HG02678 (cell line): ENCODE data around the gene GJC1.
"Not testable (repeated sequence)": the region's sequence is repeated elsewhere in the genome, so short reads cannot be mapped to it uniquely, and the experiment has no call there.

Experiments used
- ATAC-seq: cut with Tn5 transposase; IDR thresholded peaks from one replicate; pipeline ENCODE4 v1.9.1; 2021; ENCODE audit warnings: mild to moderate bottlenecking, moderate library complexity; ENCODE audit not compliant: unreplicated experiment

The GJC1 gene

DNA sequence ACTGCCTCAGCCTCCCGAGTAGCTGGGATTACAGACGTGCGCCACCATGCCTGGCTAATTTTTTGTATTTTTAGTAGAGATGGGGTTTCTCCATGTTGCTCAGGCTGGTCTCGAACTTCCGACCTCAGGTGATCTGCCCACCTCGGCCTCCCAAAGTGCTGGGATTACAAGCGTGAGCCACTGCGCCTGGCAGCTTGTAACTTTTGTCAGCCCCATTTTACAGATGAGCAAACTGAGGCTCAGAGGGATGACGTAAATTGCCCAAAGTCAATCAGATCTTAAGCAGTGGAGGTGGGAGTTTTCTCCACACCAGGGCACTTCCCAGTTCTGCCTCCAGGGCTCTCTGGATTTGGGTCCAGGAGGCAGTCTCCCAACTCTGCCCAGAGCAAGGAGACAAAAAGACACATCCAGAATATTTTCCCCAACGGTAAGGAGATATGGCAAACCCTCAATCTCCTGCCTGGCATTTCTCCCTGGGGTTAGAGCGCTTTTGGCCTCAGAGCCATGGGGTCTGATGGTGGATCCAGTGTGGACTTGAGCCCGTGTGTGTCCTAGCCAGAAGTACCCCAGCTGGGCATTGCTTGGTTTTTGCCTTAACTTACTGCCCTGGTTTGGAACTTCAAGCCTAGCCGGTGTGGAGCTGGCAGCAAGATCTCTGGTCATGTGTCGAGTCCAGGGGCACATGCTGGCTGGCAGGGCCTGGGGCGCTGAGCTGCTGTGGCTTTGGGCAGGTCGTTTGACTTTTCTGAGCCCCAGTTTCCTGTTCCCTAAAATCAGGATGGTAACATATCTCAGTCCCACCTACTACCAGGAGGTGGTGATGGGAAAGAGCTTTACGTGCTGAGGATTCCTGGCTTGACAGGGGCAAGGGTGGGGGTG is 67.9 kb downstream of the GJC1 start:
- ATAC-seq, result no peak

DNA sequence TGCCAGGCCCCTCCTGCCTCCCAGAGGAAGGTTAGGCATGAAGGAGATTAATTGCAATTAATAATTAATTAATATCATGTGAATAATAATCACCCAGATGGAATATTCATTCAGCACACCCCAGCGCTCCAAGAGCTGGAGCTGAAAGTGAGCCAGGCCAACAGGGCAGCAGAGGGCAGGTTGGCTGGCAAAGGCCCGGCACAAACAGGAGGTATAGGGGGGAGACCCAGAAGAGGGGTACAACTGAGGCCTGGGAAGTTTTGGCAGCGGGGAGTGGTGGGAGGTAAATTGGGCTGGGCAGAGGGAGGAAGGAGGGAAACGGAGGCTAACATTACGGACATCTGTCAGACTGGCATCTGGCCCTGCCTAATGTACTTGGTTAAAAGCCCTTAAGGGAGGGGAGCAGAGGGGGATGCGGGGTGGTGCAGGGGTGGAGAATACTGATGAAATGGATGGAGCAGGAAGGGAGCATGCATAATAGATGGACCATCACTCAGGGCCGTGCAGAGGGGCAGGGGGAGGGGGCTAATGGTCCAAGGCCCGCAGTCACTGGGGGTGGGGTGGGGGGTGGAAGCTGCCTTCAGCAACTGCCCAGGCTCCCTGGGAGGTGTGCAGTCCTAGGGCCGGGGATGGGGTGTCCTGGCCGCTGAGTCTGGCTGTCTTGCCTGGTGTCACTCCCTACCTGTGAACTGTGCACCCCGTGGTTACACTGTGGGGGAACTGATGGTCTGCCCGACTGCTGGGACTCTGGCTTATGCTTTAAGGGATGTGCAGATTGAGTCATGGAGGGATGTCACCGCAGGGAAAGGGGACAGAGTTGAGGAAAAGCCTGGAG is 69.4 kb downstream of the GJC1 start:
- ATAC-seq, result no peak

DNA sequence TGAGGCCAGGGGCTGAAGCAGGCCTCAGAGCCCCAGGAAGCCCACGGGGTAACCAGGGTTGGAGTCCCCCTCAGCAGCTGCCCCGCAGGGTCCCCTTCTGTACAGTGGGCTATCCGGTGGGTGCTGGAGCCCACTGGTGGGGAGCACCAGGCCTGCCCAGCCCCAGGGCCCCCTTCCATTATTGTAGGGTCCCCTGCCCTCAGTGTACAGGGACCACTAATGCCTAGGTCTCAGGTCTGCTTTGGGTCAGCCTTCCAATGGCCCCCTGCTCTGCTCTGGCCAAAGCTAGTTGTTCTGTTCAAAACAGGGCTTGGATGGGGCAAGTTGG is 70.2 kb downstream of the GJC1 start:
- no peak for ATAC-seq

DNA sequence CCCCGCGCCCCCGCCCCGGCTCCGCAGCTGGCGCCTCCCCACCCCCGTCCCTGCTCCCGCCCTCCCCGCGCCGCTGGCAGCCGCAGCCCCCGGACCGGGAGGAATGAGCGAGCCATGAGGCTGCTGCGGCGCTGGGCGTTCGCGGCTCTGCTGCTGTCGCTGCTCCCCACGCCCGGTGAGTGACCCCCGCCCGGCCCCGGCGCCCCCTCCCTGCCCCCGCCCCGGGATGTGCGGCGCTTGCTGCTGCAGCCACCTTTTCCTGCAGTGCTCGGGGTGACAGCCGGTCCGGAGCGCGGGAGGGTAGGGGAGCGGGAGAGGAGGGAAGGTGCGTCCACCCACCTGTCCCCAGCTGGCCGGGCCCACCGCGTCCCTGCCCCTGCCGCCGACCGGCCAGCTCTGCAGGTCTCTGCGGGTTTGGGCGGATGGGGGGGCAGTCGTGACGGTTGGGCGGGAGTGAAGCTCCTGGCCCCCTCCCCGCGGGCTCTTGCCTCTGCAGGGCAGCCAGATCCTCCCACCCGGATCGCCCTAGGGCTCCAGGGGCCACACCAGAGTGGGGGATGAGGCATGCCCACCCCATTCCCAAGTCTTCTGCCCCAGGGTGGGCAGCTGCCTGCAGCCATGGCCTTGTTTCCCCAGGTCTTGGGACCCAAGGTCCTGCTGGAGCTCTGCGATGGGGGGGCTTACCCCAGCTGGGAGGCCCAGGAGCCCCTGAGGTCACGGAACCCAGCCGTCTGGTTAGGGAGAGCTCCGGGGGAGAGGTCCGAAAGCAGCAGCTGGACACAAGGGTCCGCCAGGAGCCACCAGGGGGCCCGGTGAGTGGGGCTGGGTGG is 70.8 kb downstream of the GJC1 start:
- no peak for ATAC-seq

DNA sequence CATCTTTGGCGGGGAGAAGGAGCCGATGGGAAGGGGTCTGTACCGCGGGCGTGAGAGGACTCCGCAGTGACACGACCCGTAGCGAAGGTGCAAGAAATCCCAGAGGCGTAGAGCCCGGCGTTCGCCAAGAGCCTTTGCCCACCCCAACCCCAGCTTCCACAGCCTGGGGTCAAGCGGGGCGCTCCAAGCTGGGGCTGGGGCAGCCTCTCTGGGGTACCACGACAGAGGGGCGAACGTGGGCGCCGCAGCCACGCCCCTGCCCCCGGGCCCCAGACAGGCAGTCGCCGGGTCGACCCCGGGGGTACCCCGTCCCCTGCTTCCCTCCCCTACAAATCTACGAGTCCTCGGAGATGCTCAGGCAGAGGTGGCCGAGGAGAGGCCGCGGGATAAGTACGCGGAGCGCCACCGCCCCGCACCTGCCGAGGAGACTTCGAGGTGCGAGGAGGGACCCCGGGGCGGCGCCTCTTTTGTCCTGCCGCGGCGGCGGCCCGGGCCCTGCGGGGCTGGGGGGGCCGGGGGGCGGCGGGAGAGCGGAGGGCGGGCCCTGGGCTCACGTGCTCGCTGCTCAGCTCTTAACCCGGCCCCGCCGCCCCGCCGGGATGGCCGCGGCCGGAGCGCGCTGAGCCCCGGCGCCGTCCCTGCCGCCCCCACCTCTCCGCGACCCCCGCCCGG is 71.5 kb downstream of the GJC1 start, which contains the start of gene ADAM11:
Gene ADAM11 (plus strand): TSS at position 575 of the 672 bp plus-strand sequence. CDS start 212 bp downstream, outside the sequence.
- no peak for ATAC-seq

DNA sequence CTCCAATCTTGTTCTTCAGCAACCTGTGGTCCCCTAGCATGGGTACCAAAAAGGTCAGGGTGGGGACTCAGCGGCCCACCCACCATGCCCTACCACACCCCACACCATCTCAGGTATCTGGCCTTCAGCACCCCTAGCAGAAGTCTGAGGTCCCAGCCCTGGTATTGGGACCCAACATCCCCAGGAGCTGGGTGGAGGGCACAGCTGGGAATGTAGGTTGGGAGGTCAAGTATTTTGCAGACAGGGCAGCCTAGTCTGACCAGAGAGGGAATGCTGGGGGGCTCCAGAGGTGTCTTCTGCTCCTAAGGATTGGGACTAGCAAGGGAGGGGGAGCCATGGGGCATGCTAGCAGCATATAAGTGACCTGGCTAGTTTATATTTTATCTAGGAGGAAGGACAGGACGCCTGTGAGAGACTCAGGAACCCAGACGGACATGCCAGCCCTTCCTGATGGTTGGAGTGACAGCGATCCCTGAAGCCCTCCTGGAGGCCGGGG is 72.1 kb downstream of the GJC1 start:
- no peak for ATAC-seq

DNA sequence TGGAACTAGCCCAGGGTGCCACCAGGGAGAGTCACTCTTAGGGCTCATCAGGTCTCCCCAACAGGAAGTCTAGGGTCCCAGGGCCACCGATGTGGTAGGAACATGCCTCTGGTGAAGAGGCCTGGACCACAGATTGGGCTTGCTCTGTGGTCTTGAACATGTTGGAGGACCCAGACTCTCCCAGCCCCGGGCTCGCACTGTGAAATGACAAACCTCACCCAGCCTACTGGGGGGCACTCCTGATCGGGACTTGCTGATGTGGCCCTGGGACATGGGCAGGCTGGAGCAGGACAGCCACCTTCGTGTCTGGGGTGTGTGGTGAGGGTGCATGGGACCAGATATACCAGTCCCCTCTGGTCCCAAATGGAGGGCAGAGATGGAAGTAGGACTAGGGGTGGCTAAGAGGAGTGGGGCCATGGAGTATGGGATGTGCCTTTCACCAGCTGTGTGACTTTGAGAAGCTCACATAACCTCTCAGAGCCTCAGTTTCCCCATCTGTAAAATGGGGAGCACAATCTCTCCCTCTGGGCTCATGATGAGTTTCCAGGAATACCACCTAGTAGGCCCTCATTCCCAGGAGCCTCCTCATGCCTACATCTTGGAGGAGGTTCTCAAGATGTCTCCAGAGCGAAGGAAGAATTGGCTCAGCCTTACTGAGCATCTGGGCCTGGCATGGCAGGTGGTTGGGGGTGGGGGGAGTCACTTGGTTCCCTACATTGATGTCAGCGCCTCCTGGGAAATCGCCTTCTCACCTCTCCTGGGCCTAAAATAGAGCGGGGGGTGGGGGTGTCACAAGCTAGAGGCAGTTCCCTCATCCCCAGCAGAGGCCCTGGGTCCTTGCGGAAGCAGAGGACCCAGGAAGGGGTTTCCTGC is 72.8 kb downstream of the GJC1 start:
- ATAC-seq, result no peak

DNA sequence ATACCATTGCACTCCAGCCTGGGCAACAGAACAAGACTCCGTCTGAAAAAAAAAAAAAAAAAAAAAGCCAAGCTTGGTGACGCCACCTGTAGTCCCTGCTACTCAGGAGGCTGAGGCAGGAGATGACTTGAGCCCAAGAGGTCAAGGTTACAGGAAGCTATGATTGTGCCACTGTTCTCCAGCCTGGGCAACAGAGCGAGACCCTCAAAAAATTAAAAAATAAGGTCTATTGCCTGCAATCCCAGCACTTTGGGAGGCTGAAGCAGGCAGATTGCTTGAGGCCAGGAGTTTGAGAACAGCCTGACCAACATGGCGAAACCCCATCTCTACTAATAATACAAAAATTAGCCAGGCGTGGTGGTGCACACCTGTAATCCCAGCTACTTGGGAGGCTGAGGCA is 74.9 kb downstream of the GJC1 start:
- ATAC-seq, result not testable (repeated sequence)

DNA sequence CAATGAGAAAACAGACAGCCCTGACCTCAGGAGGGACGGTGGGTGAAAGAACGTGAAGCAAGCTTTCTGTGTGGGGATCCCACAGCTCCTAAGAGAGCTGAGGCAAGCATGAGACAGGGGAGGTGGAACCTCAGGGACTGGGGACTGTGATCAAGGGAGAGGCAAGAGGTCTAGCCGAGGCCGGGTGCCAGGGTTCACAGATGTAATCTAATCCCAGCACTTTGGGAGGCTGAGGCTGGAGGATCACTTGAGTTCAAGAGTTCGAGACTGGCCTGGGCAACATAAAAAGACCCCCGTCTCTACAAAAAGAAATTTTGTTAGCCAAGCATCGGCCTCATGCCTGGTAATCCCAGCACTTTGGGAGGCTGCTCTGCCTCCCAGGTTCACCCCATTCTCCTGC is 75.8 kb downstream of the GJC1 start:
- ATAC-seq, result no peak

DNA sequence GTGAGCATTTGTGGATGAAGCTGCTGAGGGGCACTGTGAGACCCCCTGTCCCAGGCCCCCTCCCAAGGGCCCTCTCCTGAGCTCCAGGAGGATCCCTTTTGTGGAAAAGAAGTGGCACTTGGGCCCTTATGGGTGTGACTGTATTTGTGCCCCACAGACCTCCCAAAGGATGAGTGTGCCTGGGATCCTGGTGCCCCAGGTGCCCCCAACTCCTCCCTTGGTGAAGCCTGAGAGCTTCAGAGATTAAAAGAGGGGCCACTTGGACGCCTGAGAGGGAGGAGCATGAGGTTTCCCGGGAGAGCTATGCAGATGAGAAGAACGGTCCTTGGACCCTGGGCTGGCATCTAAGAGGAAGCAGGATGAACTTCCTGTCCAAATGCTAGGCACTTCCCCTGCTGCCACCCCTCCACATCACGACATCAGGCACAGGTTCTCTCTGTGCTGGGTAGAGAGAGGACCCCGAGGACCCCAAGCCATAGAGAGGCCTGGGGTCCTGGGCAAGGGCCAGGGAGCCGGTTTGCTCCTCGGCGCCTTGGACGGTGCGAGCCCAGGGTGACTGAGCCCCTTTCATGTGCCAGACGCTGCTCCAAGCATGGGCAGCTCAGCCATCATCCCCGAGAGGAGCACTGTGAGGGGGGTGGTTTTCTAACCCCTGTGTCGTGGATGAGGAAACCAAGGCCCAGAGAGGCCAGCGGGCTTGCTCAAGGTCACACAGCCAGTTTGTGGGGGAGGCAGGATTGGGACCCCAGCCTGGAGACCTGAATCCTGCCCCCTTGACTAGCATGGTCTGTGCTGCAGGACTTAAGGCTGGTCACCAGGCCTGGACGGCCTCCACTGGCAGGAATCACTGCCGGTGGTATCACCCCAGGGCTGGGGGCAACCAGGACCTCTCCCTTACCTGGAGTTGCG is 76.9 kb downstream of the GJC1 start:
- no peak for ATAC-seq

DNA sequence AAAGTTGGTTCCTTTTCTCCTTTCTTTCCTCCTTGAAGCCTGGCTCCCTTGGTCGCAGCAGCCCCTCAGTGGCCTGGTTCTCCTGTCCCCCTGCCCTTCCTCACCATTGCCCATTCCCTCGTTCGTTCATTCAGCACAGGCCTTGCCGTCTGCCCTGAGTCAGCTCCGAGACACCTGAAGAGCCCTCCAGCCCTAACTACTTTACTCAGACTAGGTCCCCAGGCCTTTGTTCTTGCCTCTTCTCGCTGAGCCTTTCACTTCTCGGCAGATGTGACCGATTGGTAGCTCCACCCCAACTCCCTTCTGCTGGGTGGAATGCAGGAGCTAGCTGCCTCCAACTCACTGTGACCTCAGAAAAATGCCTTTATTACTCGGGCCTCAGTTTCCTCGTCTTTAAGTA is 78.3 kb downstream of the GJC1 start:
- no peak for ATAC-seq

DNA sequence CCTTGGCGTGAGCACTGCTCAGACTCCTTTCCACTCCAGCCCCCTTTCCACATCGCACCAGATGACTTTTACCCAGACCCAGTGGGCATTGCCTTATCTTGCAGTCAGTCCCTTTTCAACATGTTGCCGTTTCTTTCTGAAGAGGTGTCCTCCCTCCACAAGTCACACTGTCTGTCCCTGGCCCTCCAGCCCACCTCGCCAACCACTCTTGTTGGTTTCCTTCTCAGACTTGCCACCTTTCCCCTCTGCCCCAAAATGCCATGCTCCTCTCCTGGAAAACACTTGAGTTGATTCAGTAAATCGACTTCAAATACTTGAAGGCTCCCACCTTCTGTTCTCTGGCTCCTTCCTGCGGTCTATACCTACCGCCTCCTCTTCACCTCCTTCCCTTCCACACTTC is 78.8 kb downstream of the GJC1 start:
- ATAC-seq, result no peak

DNA sequence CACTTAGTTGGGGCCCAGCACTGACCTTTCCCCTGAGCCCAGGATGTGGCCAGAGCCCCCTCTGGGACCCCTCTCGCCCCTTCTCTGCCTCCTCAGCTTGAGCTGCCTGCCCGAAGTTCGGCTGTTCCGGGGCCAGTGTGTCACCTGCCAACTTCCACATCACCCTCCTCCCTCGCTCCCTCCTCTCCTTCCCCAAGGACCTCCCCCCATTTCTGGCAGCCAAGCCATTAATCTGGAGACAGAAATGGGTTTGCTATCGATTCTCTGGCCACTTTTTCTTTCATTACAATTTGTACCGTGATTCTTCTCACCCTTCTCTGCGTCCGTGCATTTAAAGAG is 80.1 kb downstream of the GJC1 start:
- no peak for ATAC-seq

DNA sequence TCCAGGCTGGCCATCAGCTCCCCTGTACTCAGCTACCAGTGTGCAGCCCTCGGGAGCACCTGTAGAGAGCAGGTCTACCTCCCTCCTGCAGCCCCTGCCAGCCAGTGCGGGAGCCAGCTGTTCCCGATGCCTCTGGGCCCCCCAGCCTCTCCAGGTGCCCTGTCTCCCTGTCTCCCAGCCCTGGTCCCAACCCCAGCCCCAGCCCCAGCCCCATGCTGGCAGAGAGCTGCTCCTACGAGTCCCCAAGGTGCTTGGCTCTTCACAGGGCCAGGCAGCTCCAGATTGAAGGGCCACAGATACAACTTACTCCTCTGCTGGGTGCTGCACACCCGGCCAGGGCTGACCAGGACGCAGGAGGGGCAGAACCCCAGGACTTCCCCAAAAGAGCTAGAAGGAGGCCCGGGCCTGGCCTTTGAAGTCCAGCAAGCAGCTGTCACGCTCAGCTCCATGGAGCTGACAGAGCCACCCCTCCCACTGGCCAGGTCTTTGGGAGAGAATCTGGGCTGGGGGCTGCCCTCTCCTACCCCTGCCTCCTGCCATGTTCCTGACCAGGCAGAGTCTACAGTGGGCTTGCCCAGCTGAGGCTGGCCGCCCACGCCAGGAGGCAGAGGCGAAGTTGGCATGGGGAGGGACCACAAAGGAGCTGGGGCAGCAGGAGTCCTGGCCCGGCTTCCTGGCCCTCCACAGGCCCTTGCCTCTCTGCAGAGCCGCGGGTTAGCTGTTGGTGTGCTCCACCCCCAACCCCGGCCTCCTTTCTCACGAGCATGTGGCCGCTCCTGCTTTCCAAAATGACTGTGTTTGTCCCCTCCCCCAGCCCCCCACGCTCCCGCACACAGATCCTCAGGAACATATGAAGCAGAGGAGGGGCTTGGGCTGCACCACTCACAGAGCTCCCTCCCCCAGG is 80.8 kb downstream of the GJC1 start:
- no peak for ATAC-seq
